ENCODE data around the gene EEF2K.
"Not testable (repeated sequence)": the region's sequence is repeated elsewhere in the genome, so short reads cannot be mapped to it uniquely, and the experiment has no call there.

Gene EEF2K

GRCh38 chr16:22213236-22213635 lies 7.2 kb downstream of the EEF2K start:
- no peak for DNase-seq (ENCODE audit: low spot score)

GRCh38 chr16:22213801-22214200 lies 7.7 kb downstream of the EEF2K start:
- no peak for DNase-seq (ENCODE audit: low spot score)

GRCh38 chr16:22214402-22214801 lies 8.3 kb downstream of the EEF2K start:
- no peak for DNase-seq (ENCODE audit: low spot score)

GRCh38 chr16:22214889-22215288 lies 8.8 kb downstream of the EEF2K start:
- no peak for DNase-seq (ENCODE audit: low spot score)

- no peak for DNase-seq (ENCODE audit: low spot score)
Observed at GRCh38 chr16:22216191-22216831, 10.2 kb downstream of the EEF2K start.

GRCh38 chr16:22216832-22217225 lies 10.8 kb downstream of the EEF2K start:
- DNase-seq (ENCODE audit: low spot score), result not testable (repeated sequence)

- DNase-seq (ENCODE audit: low spot score), result no peak
Observed at GRCh38 chr16:22217890-22218730, 12.0 kb downstream of the EEF2K start.

GRCh38 chr16:22219389-22220068 lies 13.5 kb downstream of the EEF2K start:
- DNase-seq (ENCODE audit: low spot score), result no peak

GRCh38 chr16:22220069-22220440 lies 14.0 kb downstream of the EEF2K start:
- DNase-seq (ENCODE audit: low spot score), result no peak

GRCh38 chr16:22220714-22221113 lies 14.6 kb downstream of the EEF2K start:
- peak; percentile 72 for DNase-seq (ENCODE audit: low spot score)

GRCh38 chr16:22222006-22222405 lies 15.9 kb downstream of the EEF2K start:
- no peak for DNase-seq (ENCODE audit: low spot score)

- DNase-seq (ENCODE audit: low spot score), result no peak
Observed at GRCh38 chr16:22222998-22223397, 16.9 kb downstream of the EEF2K start.

- no peak for DNase-seq (ENCODE audit: low spot score)
Observed at GRCh38 chr16:22225060-22225459, 19.0 kb downstream of the EEF2K start.

GRCh38 chr16:22229889-22230288 lies 23.8 kb downstream of the EEF2K start:
- DNase-seq (ENCODE audit: low spot score), result no peak

- no peak for DNase-seq (ENCODE audit: low spot score)
Observed at GRCh38 chr16:22232277-22233036, 26.4 kb downstream of the EEF2K start.

- no peak for DNase-seq (ENCODE audit: low spot score)
Observed at GRCh38 chr16:22233037-22233372, 26.9 kb downstream of the EEF2K start.

GRCh38 chr16:22235839-22236745 lies 30.0 kb downstream of the EEF2K start:
- no peak for DNase-seq (ENCODE audit: low spot score)

GRCh38 chr16:22239131-22239805 lies 33.2 kb downstream of the EEF2K start:
- no peak for DNase-seq (ENCODE audit: low spot score)

- DNase-seq (ENCODE audit: low spot score), result no peak
Observed at GRCh38 chr16:22240023-22240710, 34.1 kb downstream of the EEF2K start.

- DNase-seq (ENCODE audit: low spot score), result no peak
Observed at GRCh38 chr16:22250522-22250921, 44.4 kb downstream of the EEF2K start.

Data from pons (tissue), 1 donor.